GM23248 (cell line): Measurements from ENCODE around the gene MIB1. TPM values are rescaled to one million over a fixed set of nuclear protein-coding genes. Genes with fewer than 3 reads are reported as not detected.

Experiments used
- DNase-seq: peaks from one replicate; pipeline ENCODE4 v3.0.0-alpha.2; 2015
- H2AFZ ChIP-seq: fragments of 200-600 bp; sonication (generic); 2 replicates; pipeline ENCODE4 v1.6.1; 2016; ENCODE audit warnings: antibody characterized with exemption
- H3F3A ChIP-seq: fragments of 200-600 bp; sonication (generic); 2 replicates; pipeline ENCODE4 v1.6.1; 2016; ENCODE audit warnings: mild to moderate bottlenecking, antibody characterized with exemption, mixed run types; ENCODE audit not compliant: insufficient read depth
- H3K27ac ChIP-seq: fragments of 200-600 bp; sonication (generic); 2 replicates; pipeline ENCODE4 v1.5.1; 2016; ENCODE audit warnings: mild to moderate bottlenecking
- H3K27me3 ChIP-seq: fragments of 200-600 bp; sonication (generic); replicated peaks from 2 replicates; pipeline ENCODE4 v1.6.1; 2016; ENCODE audit warnings: mild to moderate bottlenecking; ENCODE audit not compliant: insufficient read depth
- H3K36me3 ChIP-seq: fragments of 200-600 bp; sonication (generic); 2 replicates; pipeline ENCODE4 v1.6.1; 2016; ENCODE audit warnings: low read depth, mild to moderate bottlenecking
- H3K4me1 ChIP-seq: fragments of 200-600 bp; sonication (generic); 2 replicates; pipeline ENCODE4 v1.6.1; 2016; ENCODE audit warnings: mild to moderate bottlenecking; ENCODE audit not compliant: insufficient read depth
- H3K4me2 ChIP-seq: fragments of 200-600 bp; sonication (generic); one replicate; pipeline ENCODE4 v1.6.1; 2016; ENCODE audit warnings: mild to moderate bottlenecking; ENCODE audit not compliant: unreplicated experiment
- H3K4me3 ChIP-seq: fragments of 200-600 bp; sonication (generic); 2 replicates; pipeline ENCODE4 v1.5.1; 2016; ENCODE audit warnings: mild to moderate bottlenecking
- H3K79me2 ChIP-seq: fragments of 200-600 bp; sonication (generic); 2 replicates; pipeline ENCODE4 v1.6.1; 2016; ENCODE audit warnings: mild to moderate bottlenecking; ENCODE audit not compliant: insufficient read depth
- H3K9ac ChIP-seq: fragments of 200-600 bp; sonication (generic); 2 replicates; pipeline ENCODE4 v1.6.1; 2016; ENCODE audit warnings: mild to moderate bottlenecking
- H3K9me2 ChIP-seq: fragments of 200-600 bp; sonication (generic); 2 replicates; pipeline ENCODE4 v1.6.1; 2016; ENCODE audit warnings: mixed run types, mild to moderate bottlenecking, moderate library complexity; ENCODE audit not compliant: insufficient read depth
- H3K9me3 ChIP-seq: fragments of 200-600 bp; sonication (generic); one replicate; pipeline ENCODE4 v1.6.1; 2017; ENCODE audit warnings: low read depth
- H4K20me1 ChIP-seq: fragments of 200-600 bp; sonication (generic); 2 replicates; pipeline ENCODE4 v1.6.0; 2016; ENCODE audit not compliant: insufficient read depth
- EZH2 ChIP-seq: fragments of 200-600 bp; sonication (generic); IDR thresholded peaks from 2 replicates; pipeline ENCODE4 v1.6.1; 2018; ENCODE audit warnings: antibody characterized with exemption, mild to moderate bottlenecking; ENCODE audit not compliant: insufficient read depth, poor library complexity, severe bottlenecking
- EZH2phosphoT487 ChIP-seq: fragments of 200-600 bp; sonication (generic); IDR thresholded peaks from 2 replicates; pipeline ENCODE4 v1.6.1; 2018; ENCODE audit warnings: antibody characterized with exemption, moderate library complexity, mild to moderate bottlenecking, low read depth; ENCODE audit not compliant: insufficient read depth
- WGBS, 2 experiments: methylation state at CpG; one replicate each; pipeline ENCODE4 v1.1.6; 2015 to 2017; ENCODE audit warnings: low lambda C conversion rate in 2 of 2, low coverage in 1 of 2; ENCODE audit errors: missing lambda C conversion rate in 2 of 2; 5-methylcytosine and 5-hydroxymethylcytosine counted together
- in situ Hi-C: fragments of 300-500 bp; cut with MboI; formaldehyde crosslinking; loops from 2 replicates; pipeline ENCODE4 v1.15.0; 2020
- polyA plus RNA-seq: library from polyadenylated mRNA; unstranded; fragments of >200 nt; fragmentation: Nextera tagmentation; extraction: Ambion mirVana; gene quantifications from 2 replicates; pipeline ENCODE4 v1.2.1, GENCODE V29; 2016
- total RNA-seq: library from RNA; depleted of rRNA; stranded (reverse); fragments of >200 nt; shearing (Covaris generic); gene quantifications from 2 replicates; pipeline ENCODE4 v1.2.3, GENCODE V29; 2014

The MIB1 gene
- total and polyA plus RNA-seq, 2 experiments from 2014 or later, result 5.1 to 39.0 TPM

GRCh38 chr18:21741562-21742314 lies 1.1 kb downstream of the MIB1 start:
- peaks cover 15% of the 10 kb centered on the region for H3K4me1 ChIP-seq
- H3F3A ChIP-seq, result peaks cover 17% of the 10 kb centered on the region; the same call in 1 of the 2 replicates
- in situ Hi-C loops, result no loop called here
- H3K27me3 ChIP-seq, result no peaks in the 10 kb centered on the region
- H3K36me3 ChIP-seq, result no peaks in the 10 kb centered on the region
- H2AFZ ChIP-seq, result peak overlapping the region; percentile 92
- DNase-seq, result peak; percentile 48
- H3K79me2 ChIP-seq, result peaks cover 54% of the 10 kb centered on the region
- peak overlapping the region; percentile 95 for H3K9ac ChIP-seq
- H3K9me2 ChIP-seq, result no peaks in the 10 kb centered on the region
- 0 to 1% methylated on average over 29 to 48 of the region's 49 CpGs for WGBS, 2 experiments
- 0 out of 2 replicates have a peak, but pooled peaks cover 3% of the 10 kb centered on the region for H4K20me1 ChIP-seq
- H3K27ac ChIP-seq, result no peak overlapping the region; the same call in 1 of the 2 replicates
- TF ChIP-seq EZH2phosphoT487, result no peak
- TF ChIP-seq EZH2, result no peak
- no peaks in the 10 kb centered on the region for H3K9me3 ChIP-seq
- H3K4me3 ChIP-seq, result peak overlapping the region; percentile 94
- peak overlapping the region; percentile 74 for H3K4me2 ChIP-seq

DNA sequence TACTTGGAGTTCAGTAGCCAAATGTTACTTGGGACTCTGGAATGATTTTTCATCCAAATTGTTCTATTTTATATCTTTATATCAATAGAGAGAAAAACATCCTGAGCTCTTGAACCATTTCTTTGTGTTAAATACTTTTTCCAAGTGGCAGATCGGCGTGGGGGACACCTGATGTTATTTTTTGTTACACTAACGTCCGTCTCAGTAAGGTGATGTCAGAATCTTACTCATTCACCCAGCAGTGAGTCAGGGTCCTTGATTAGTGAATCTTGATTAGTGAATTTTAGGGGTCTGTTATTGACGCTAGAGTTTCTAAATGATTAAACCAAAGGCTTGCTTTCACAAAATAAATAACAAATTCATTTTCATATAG lies 1.7 kb downstream of the MIB1 start:
- 57% methylated on average over 5 of the region's 5 CpGs for WGBS, 2 experiments
- Histone ChIP-seq H3F3A (peaks cover 23% of the 10 kb centered on the region; the same call in 1 of the 2 replicates), H3K4me3 (peak overlapping the region; percentile 94), H3K4me2 (peak overlapping the region; percentile 74), H3K9me3 (no peaks in the 10 kb centered on the region), H3K27me3 (no peaks in the 10 kb centered on the region), H4K20me1 (0 out of 2 replicates have a peak, but pooled peaks cover 8% of the 10 kb centered on the region), H3K79me2 (peaks cover 60% of the 10 kb centered on the region), H3K36me3 (no peaks in the 10 kb centered on the region), H3K9ac (peak overlapping the region; percentile 95), H3K4me1 (peaks cover 15% of the 10 kb centered on the region), H2AFZ (peak overlapping the region; percentile 92), H3K27ac (no peak overlapping the region), H3K9me2 (no peaks in the 10 kb centered on the region)
- TF ChIP-seq EZH2phosphoT487, result no peak
- no peak for TF ChIP-seq EZH2
- peak; percentile 45 for DNase-seq
- in situ Hi-C loops, result no loop called here

- no peak for DNase-seq
- Histone ChIP-seq H3K27me3 (no peaks in the 10 kb centered on the region), H3K79me2 (peaks cover 68% of the 10 kb centered on the region), H3K27ac (no peak overlapping the region), H3K4me3 (peak overlapping the region; percentile 94; the same call in 1 of the 2 replicates), H3F3A (peaks cover 29% of the 10 kb centered on the region), H3K9ac (no peak overlapping the region), H3K4me2 (peak overlapping the region; percentile 74), H2AFZ (no peak overlapping the region), H3K36me3 (no peaks in the 10 kb centered on the region), H3K9me3 (no peaks in the 10 kb centered on the region), H3K4me1 (peaks cover 19% of the 10 kb centered on the region), H4K20me1 (0 out of 2 replicates have a peak, but pooled peaks cover 8% of the 10 kb centered on the region), H3K9me2 (no peaks in the 10 kb centered on the region)
- TF ChIP-seq EZH2 (no peak), EZH2phosphoT487 (no peak)
- WGBS, 2 experiments, result 87% methylated on average over 7 of the region's 7 CpGs
- in situ Hi-C loops, result no loop called here
These were observed 2.7 kb downstream of the MIB1 start for GRCh38 chr18:21743166-21743832.

- H3K27me3 ChIP-seq, result no peaks in the 10 kb centered on the region
- no peaks in the 10 kb centered on the region for H3K9me2 ChIP-seq
- H4K20me1 ChIP-seq, result 0 out of 2 replicates have a peak, but pooled peaks cover 8% of the 10 kb centered on the region
- H2AFZ ChIP-seq, result no peak overlapping the region
- peaks cover 13% of the 10 kb centered on the region; the same call in 1 of the 2 replicates for H3K4me1 ChIP-seq
- TF ChIP-seq EZH2, result no peak
- no peak for TF ChIP-seq EZH2phosphoT487
- no peak overlapping the region for H3K4me2 ChIP-seq
- no peak overlapping the region for H3K4me3 ChIP-seq
- H3K27ac ChIP-seq, result no peak overlapping the region
- no peaks in the 10 kb centered on the region for H3K9me3 ChIP-seq
- no peak for DNase-seq
- WGBS, 2 experiments, result 96 to 97% methylated on average over 5 of the region's 5 CpGs
- in situ Hi-C loops, result no loop called here
- peaks cover 22% of the 10 kb centered on the region for H3F3A ChIP-seq
- H3K9ac ChIP-seq, result no peak overlapping the region
- H3K79me2 ChIP-seq, result peaks cover 87% of the 10 kb centered on the region
- H3K36me3 ChIP-seq, result no peaks in the 10 kb centered on the region
These were observed 4.6 kb downstream of the MIB1 start for GRCh38 chr18:21745231-21745630.
